GM21723 (cell line): ENCODE measurements around the gene CDK2.

Experiments used
- ATAC-seq: cut with Tn5 transposase; IDR thresholded peaks from one replicate; pipeline ENCODE4 v1.9.1; 2021; ENCODE audit warnings: mild to moderate bottlenecking, moderate library complexity; ENCODE audit not compliant: unreplicated experiment

Gene CDK2

GRCh38 chr12:55937981-55938380 is 28.6 kb upstream of the CDK2 start:
- no peak for ATAC-seq

- no peak for ATAC-seq
Measured at GRCh38 chr12:55938826-55939501, 27.7 kb upstream of the CDK2 start.

GRCh38 chr12:55940065-55940732 is 26.4 kb upstream of the CDK2 start:
- ATAC-seq, result peak; percentile 99

- ATAC-seq, result no peak
Measured at GRCh38 chr12:55942055-55942454, 24.6 kb upstream of the CDK2 start.

- ATAC-seq, result no peak
Measured at GRCh38 chr12:55942577-55943136, 24.0 kb upstream of the CDK2 start.

- no peak for ATAC-seq
Measured at GRCh38 chr12:55946553-55946952, 20.1 kb upstream of the CDK2 start.

- no peak for ATAC-seq
Measured at GRCh38 chr12:55955344-55955743, 11.3 kb upstream of the CDK2 start.

- ATAC-seq, result no peak
Measured at GRCh38 chr12:55955800-55956508, 10.7 kb upstream of the CDK2 start.

GRCh38 chr12:55957106-55957859 is 9.3 kb upstream of the CDK2 start:
- no peak for ATAC-seq

- ATAC-seq, result no peak
Measured at GRCh38 chr12:55963760-55964159, 2.9 kb upstream of the CDK2 start.

- no peak for ATAC-seq
Measured at GRCh38 chr12:55965240-55965639, 1.4 kb upstream of the CDK2 start.

GRCh38 chr12:55965941-55966407 is 656 bp upstream of the CDK2 start, which contains the start of gene PMEL:
Gene PMEL, minus strand, starts transcription at chr12:55966042. Its CDS starts 31 bp downstream, at chr12:55966011.
- ATAC-seq, result peak; percentile 5

GRCh38 chr12:55969356-55969755 is 2.7 kb downstream of the CDK2 start:
- ATAC-seq, result no peak

GRCh38 chr12:55970775-55971174 is 4.1 kb downstream of the CDK2 start:
- no peak for ATAC-seq

GRCh38 chr12:55972042-55972441 is 5.4 kb downstream of the CDK2 start:
- ATAC-seq, result no peak

GRCh38 chr12:55972456-55972855 is 5.8 kb downstream of the CDK2 start:
- no peak for ATAC-seq

- ATAC-seq, result no peak
Measured at GRCh38 chr12:55972911-55973598, 6.4 kb downstream of the CDK2 start.

GRCh38 chr12:55973599-55974307 is 7.1 kb downstream of the CDK2 start, which contains the start of gene RAB5B:
Gene RAB5B, plus strand, starts transcription at chr12:55974078. Its CDS starts 12,883 bp downstream, at chr12:55986961.
- ATAC-seq, result peak; percentile 92

GRCh38 chr12:55974308-55974730 is 7.7 kb downstream of the CDK2 start:
- ATAC-seq, result peak; percentile 23
